ENCODE measurements around the gene LYPD5. TPM values are rescaled to one million over a fixed set of nuclear protein-coding genes. Genes with fewer than 3 reads are reported as not detected.
A peak's percentile ranks its signal among the peaks of the same experiment; 100 is the strongest.
"Not testable (repeated sequence)": the region's sequence is repeated elsewhere in the genome, so short reads cannot be mapped to it uniquely, and the experiment has no call there.

Gene LYPD5
- total RNA-seq, 2 experiments from 2014 or later: 0.62 to 1.2 TPM

- Mint-ChIP-seq H3K27ac (peak overlapping the region; percentile 92), H3K9me3 (no peaks in the 10 kb centered on the region), H3K4me3 (no peak overlapping the region), H3K4me1 (ENCODE audit: low read depth) (peaks cover 46% of the 10 kb centered on the region), H3K27me3 (no peaks in the 10 kb centered on the region), H3K36me3 (peaks cover 74% of the 10 kb centered on the region)
- POLR2A ChIA-PET: interaction anchor here (7.0 to 7.1 kb wide), 2 partner anchors 8 to 22 kb away, joined by 82 to 127 read pairs; partner anchors contain the start of gene SMG9
- intact Hi-C loops (cut with micrococcal nuclease): no loop called here
- CTCF ChIA-PET: interaction anchor here (1.3 to 8.3 kb wide), 3 partner anchors 10 to 220 kb away, joined by 3 to 175 read pairs (median 3); no protein-coding TSS in a partner anchor
- DNase-seq: no peak
Observed at GRCh38 chr19:43775299-43775890, 26.9 kb downstream of the LYPD5 start.

GRCh38 chr19:43774940-43775258 is 27.3 kb downstream of the LYPD5 start:
- POLR2A ChIA-PET; H3K27me3 Mint-ChIP-seq; intact Hi-C loops (cut with micrococcal nuclease); H3K9me3 Mint-ChIP-seq; H3K27ac Mint-ChIP-seq; DNase-seq; H3K4me3 Mint-ChIP-seq: not testable (repeated sequence)
- Mint-ChIP-seq H3K36me3 (peaks cover 76% of the 10 kb centered on the region), H3K4me1 (ENCODE audit: low read depth) (peaks cover 50% of the 10 kb centered on the region)
- CTCF ChIA-PET: interaction anchor here (1.6 to 8.3 kb wide), 2 partner anchors 9 to 29 kb away, joined by 3 to 175 read pairs; no protein-coding TSS in a partner anchor

- H3K27me3 Mint-ChIP-seq: no peaks in the 10 kb centered on the region
- ChIA-PET CTCF (interaction anchor here (8.3 kb wide), 1 partner anchor 9 kb away, joined by 175 read pairs; no protein-coding TSS in a partner anchor), POLR2A (no interaction called here)
Observed at GRCh38 chr19:43774103-43774939, 27.9 kb downstream of the LYPD5 start.

GRCh38 chr19:43773725-43774102 is 28.5 kb downstream of the LYPD5 start:
- no peak for DNase-seq
- Mint-ChIP-seq H3K4me3 (no peak overlapping the region), H3K27ac (peak overlapping the region; percentile 25), H3K4me1 (ENCODE audit: low read depth) (peaks cover 59% of the 10 kb centered on the region), H3K27me3 (no peaks in the 10 kb centered on the region), H3K36me3 (peaks cover 76% of the 10 kb centered on the region), H3K9me3 (no peaks in the 10 kb centered on the region)
- intact Hi-C loops (cut with micrococcal nuclease): no loop called here
- ChIA-PET CTCF (no interaction called here), POLR2A (no interaction called here)

More at GRCh38 chr19:43774103-43774939, 27.9 kb downstream of the LYPD5 start:
- Mint-ChIP-seq H3K36me3 (peaks cover 76% of the 10 kb centered on the region), H3K4me1 (ENCODE audit: low read depth) (peaks cover 55% of the 10 kb centered on the region), H3K4me3 (no peak overlapping the region), H3K27ac (no peak overlapping the region), H3K9me3 (no peaks in the 10 kb centered on the region)
- intact Hi-C loops (cut with micrococcal nuclease): no loop called here
- DNase-seq: no peak

GRCh38 chr19:43769256-43769655 is 33.0 kb downstream of the LYPD5 start:
- H3K36me3 Mint-ChIP-seq: peaks cover 77% of the 10 kb centered on the region
- H3K27ac Mint-ChIP-seq: peak overlapping the region; percentile 26
- POLR2A ChIA-PET: interaction anchor here (6.2 to 9.1 kb wide), 2 partner anchors 9 to 15 kb away, joined by 127 to 182 read pairs; partner anchors contain the start of genes KCNN4 and SMG9
- H3K27me3 Mint-ChIP-seq: peaks cover 1% of the 10 kb centered on the region
- DNase-seq: no peak
- no peak overlapping the region for H3K4me3 Mint-ChIP-seq
- H3K9me3 Mint-ChIP-seq: no peaks in the 10 kb centered on the region
- H3K4me1 Mint-ChIP-seq (ENCODE audit: low read depth): peaks cover 71% of the 10 kb centered on the region
- intact Hi-C loops (cut with micrococcal nuclease): loop anchor here (5.0 kb wide), 1 partner anchor 102 kb away; no protein-coding TSS in a partner anchor
- CTCF ChIA-PET: interaction anchor here (4.9 to 7.9 kb wide), 3 partner anchors 9 to 24 kb away, joined by 27 to 175 read pairs (median 68); partner anchors contain the start of gene KCNN4

- CTCF ChIA-PET: interaction anchor here (4.6 to 7.9 kb wide), 4 partner anchors 10 to 23 kb away, joined by 27 to 175 read pairs (median 88); partner anchors contain the start of genes KCNN4 and SMG9
- intact Hi-C loops (cut with micrococcal nuclease): loop anchor here (5.0 kb wide), 1 partner anchor 101 kb away; no protein-coding TSS in a partner anchor
Observed at GRCh38 chr19:43768273-43769050, 33.8 kb downstream of the LYPD5 start.

GRCh38 chr19:43767818-43768217 is 34.4 kb downstream of the LYPD5 start:
- no peaks in the 10 kb centered on the region for H3K9me3 Mint-ChIP-seq
- POLR2A ChIA-PET: interaction anchor here (2.0 to 9.1 kb wide), 3 partner anchors 11 to 16 kb away, joined by 6 to 182 read pairs (median 127); partner anchors contain the start of genes KCNN4 and SMG9
- intact Hi-C loops (cut with micrococcal nuclease): loop anchor here (5.0 kb wide), 1 partner anchor 101 kb away; no protein-coding TSS in a partner anchor
- DNase-seq: no peak
- CTCF ChIA-PET: interaction anchor here (1.6 to 7.9 kb wide), 7 partner anchors 11 to 103 kb away, joined by 3 to 175 read pairs (median 27); partner anchors contain the start of genes KCNN4 and SMG9
- H3K36me3 Mint-ChIP-seq: peaks cover 73% of the 10 kb centered on the region
- H3K27ac Mint-ChIP-seq: peak overlapping the region; percentile 99
- no peak overlapping the region for H3K4me3 Mint-ChIP-seq
- H3K4me1 Mint-ChIP-seq (ENCODE audit: low read depth): peaks cover 76% of the 10 kb centered on the region
- peaks cover 1% of the 10 kb centered on the region for H3K27me3 Mint-ChIP-seq

More at GRCh38 chr19:43768273-43769050, 33.8 kb downstream of the LYPD5 start:
- Mint-ChIP-seq H3K36me3 (peaks cover 76% of the 10 kb centered on the region), H3K4me3 (no peak overlapping the region), H3K9me3 (no peaks in the 10 kb centered on the region), H3K27me3 (peaks cover 1% of the 10 kb centered on the region), H3K4me1 (ENCODE audit: low read depth) (peaks cover 75% of the 10 kb centered on the region), H3K27ac (peak overlapping the region; percentile 99)
- POLR2A ChIA-PET: interaction anchor here (6.2 to 9.1 kb wide), 2 partner anchors 10 to 14 kb away, joined by 127 to 182 read pairs; partner anchors contain the start of genes KCNN4 and SMG9
- no peak for DNase-seq

- H3K4me1 Mint-ChIP-seq (ENCODE audit: low read depth): peaks cover 81% of the 10 kb centered on the region
- H3K27me3 Mint-ChIP-seq: peaks cover 1% of the 10 kb centered on the region
- ChIA-PET POLR2A (interaction anchor here (2.0 to 9.1 kb wide), 3 partner anchors 11 to 17 kb away, joined by 6 to 182 read pairs (median 127); partner anchors contain the start of genes KCNN4 and SMG9), CTCF (interaction anchor here (1.0 to 7.9 kb wide), 8 partner anchors 11 to 102 kb away, joined by 3 to 175 read pairs (median 20); partner anchors contain the start of genes KCNN4 and SMG9)
- H3K27ac Mint-ChIP-seq: peak overlapping the region; percentile 99
- H3K4me3 Mint-ChIP-seq: peak overlapping the region; percentile 64
- H3K36me3 Mint-ChIP-seq: peaks cover 69% of the 10 kb centered on the region
- intact Hi-C loops (cut with micrococcal nuclease): loop anchor here (5.0 kb wide), 1 partner anchor 100 kb away; no protein-coding TSS in a partner anchor
- H3K9me3 Mint-ChIP-seq: no peaks in the 10 kb centered on the region
- DNase-seq: no peak
Observed at GRCh38 chr19:43767316-43767715, 34.9 kb downstream of the LYPD5 start.

GRCh38 chr19:43766755-43767043 is 35.5 kb downstream of the LYPD5 start:
- ChIA-PET CTCF (interaction anchor here (0.7 to 7.9 kb wide), 13 partner anchors 12 to 211 kb away, joined by 3 to 175 read pairs (median 4); partner anchors contain the start of genes KCNN4 and SMG9), POLR2A (interaction anchor here (1.1 to 9.1 kb wide), 4 partner anchors 12 to 19 kb away, joined by 3 to 182 read pairs (median 66); partner anchors contain the start of genes KCNN4 and SMG9)
- H3K4me3 Mint-ChIP-seq: peak overlapping the region; percentile 64
- peaks cover 1% of the 10 kb centered on the region for H3K27me3 Mint-ChIP-seq
- H3K4me1 Mint-ChIP-seq (ENCODE audit: low read depth): peaks cover 85% of the 10 kb centered on the region
- no peak for DNase-seq
- peak overlapping the region; percentile 99 for H3K27ac Mint-ChIP-seq
- H3K36me3 Mint-ChIP-seq: peaks cover 65% of the 10 kb centered on the region
- intact Hi-C loops (cut with micrococcal nuclease): loop anchor here (5.0 kb wide), 1 partner anchor 99 kb away; no protein-coding TSS in a partner anchor
- no peaks in the 10 kb centered on the region for H3K9me3 Mint-ChIP-seq

- CTCF ChIA-PET: interaction anchor here (0.6 to 7.9 kb wide), 16 partner anchors 11 to 326 kb away, joined by 3 to 175 read pairs (median 5); partner anchors contain the start of genes KCNN4 and SMG9
- POLR2A ChIA-PET: interaction anchor here (0.7 to 9.1 kb wide), 4 partner anchors 11 to 237 kb away, joined by 3 to 182 read pairs (median 65); partner anchors contain the start of genes KCNN4, SMG9 and ZNF575
- peaks cover 1% of the 10 kb centered on the region for H3K27me3 Mint-ChIP-seq
- peak; percentile 96 for DNase-seq
- no peaks in the 10 kb centered on the region for H3K9me3 Mint-ChIP-seq
- peak overlapping the region; percentile 99 for H3K27ac Mint-ChIP-seq
- intact Hi-C loops (cut with micrococcal nuclease): loop anchor here (1.0 to 5.0 kb wide), 4 partner anchors 11 to 98 kb away; partner anchors contain the start of gene SMG9
- peaks cover 54% of the 10 kb centered on the region for H3K36me3 Mint-ChIP-seq
- H3K4me3 Mint-ChIP-seq: peak overlapping the region; percentile 64
- peaks cover 82% of the 10 kb centered on the region for H3K4me1 Mint-ChIP-seq (ENCODE audit: low read depth)
Observed at GRCh38 chr19:43765109-43765876, 37.0 kb downstream of the LYPD5 start.
